ENCODE data around the gene METTL2B.

Gene METTL2B

GRCh38 chr7:128476402-128477335, at the start of gene METTL2B:
Gene METTL2B, plus strand, starts transcription at chr7:128476748. Its CDS starts 18 bp downstream, at chr7:128476766.
- DNase-seq (ENCODE audit: low read depth) = peak; percentile 95
- peak; percentile 48 for TF ChIP-seq CTCF (IDR thresholded peaks at IDR 0.05; ENCODE audit: insufficient read depth, low read depth, low read length, missing control alignments)
- peak within 1 kb of the TSS; percentile 92 for H3K4me3 ChIP-seq (ENCODE audit: low read depth, low read length)

DNA sequence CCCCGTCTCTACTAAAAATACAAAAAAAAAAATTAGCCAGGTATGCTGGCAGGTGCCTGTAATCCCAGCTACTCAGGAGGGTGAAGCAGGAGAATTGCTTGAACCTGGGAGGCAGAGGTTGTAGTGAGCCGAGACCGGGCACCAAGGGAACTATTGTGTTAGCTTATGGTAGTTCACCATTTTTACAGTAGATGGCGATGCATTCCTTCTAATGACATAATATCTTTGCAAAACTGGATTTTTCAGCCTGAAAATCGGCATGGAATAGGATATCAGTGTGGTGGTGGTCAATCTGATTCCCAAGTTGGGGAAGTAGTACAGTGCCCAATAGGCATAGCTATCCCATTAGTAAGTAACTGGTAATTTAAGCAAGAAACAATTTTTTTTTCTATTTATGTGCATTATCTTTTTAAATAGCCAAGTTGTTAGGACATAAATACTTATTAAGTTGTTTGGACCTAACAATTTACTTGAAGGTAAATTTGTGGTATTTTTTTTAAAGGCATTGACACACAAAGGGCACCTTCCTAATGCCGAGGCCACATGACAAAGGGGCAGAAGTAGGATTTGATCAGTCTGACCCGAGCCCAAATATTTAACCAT, 49.2 kb upstream of the METTL2B start:
- H3K4me3 ChIP-seq (ENCODE audit: low read depth, low read length) = no peak overlapping the region
- TF ChIP-seq CTCF (IDR thresholded peaks at IDR 0.05; ENCODE audit: insufficient read depth, low read depth, low read length, missing control alignments) = peak; percentile 57
- DNase-seq (ENCODE audit: low read depth) = peak; percentile 65

GRCh38 chr7:128430207-128430606, 46.3 kb upstream of the METTL2B start:
- DNase-seq (ENCODE audit: low read depth) = no peak
- TF ChIP-seq CTCF (IDR thresholded peaks at IDR 0.05; ENCODE audit: insufficient read depth, low read depth, low read length, missing control alignments) = no peak
- H3K4me3 ChIP-seq (ENCODE audit: low read depth, low read length) = no peak overlapping the region

- TF ChIP-seq CTCF (IDR thresholded peaks at IDR 0.05; ENCODE audit: insufficient read depth, low read depth, low read length, missing control alignments) = no peak
- no peak overlapping the region for H3K4me3 ChIP-seq (ENCODE audit: low read depth, low read length)
- DNase-seq (ENCODE audit: low read depth) = no peak
Measured at GRCh38 chr7:128431221-128431620, 45.3 kb upstream of the METTL2B start.

GRCh38 chr7:128431754-128432153, 44.8 kb upstream of the METTL2B start:
- DNase-seq (ENCODE audit: low read depth) = no peak
- H3K4me3 ChIP-seq (ENCODE audit: low read depth, low read length) = no peak overlapping the region
- TF ChIP-seq CTCF (IDR thresholded peaks at IDR 0.05; ENCODE audit: insufficient read depth, low read depth, low read length, missing control alignments) = no peak

DNA sequence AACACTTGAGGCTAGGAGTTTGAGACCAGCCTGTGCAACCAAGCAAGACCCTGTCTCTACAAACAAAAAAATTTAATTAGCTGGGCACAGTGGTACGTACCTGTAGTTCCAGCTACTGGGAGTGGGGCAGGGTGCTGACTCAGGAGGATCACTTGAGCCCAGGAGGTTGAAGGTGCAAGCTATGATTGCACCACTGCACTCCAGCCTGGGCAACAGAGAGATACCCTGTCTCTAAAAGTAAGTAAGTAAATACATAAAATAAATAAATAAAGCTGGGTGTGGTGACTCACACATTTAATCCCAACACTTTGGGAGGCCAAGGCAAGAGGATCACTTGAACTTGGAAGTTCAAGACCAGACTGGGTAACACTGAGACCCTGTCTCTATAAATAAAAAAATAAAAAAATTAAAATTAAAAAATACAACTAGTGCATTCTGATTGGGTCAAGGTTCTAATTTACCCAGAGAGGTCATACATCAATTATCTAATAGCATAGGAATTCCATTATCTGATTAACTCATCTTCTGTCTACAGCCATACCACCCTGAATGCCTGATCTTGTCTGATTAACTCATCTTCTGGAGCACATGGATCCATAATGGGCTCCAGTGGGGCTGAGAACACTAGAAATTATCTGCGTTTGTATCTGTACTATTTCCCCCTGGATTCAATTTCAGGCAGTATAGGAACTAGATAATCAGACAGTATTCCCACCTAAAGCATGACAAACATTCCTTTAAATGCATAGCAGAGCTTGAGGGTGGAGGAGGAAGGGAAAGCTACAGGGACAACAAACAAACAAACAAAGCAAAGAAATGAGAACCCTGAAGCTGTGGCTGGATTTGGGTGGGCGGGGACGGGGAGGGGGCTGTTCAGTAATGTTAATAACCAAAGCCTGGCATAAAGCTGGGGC, 41.9 kb upstream of the METTL2B start:
- H3K4me3 ChIP-seq (ENCODE audit: low read depth, low read length) = no peak overlapping the region

More for the DNA sequence above, 41.9 kb upstream of the METTL2B start:
- no peak for TF ChIP-seq CTCF (IDR thresholded peaks at IDR 0.05; ENCODE audit: insufficient read depth, low read depth, low read length, missing control alignments)
- DNase-seq (ENCODE audit: low read depth) = no peak
